ENCODE data around the gene TCAIM. TPM values are rescaled to one million over a fixed set of nuclear protein-coding genes. Genes with fewer than 3 reads are reported as not detected.

TCAIM gene
- total RNA-seq, 1 experiment from 2014 or later = 23.8 TPM

DNA sequence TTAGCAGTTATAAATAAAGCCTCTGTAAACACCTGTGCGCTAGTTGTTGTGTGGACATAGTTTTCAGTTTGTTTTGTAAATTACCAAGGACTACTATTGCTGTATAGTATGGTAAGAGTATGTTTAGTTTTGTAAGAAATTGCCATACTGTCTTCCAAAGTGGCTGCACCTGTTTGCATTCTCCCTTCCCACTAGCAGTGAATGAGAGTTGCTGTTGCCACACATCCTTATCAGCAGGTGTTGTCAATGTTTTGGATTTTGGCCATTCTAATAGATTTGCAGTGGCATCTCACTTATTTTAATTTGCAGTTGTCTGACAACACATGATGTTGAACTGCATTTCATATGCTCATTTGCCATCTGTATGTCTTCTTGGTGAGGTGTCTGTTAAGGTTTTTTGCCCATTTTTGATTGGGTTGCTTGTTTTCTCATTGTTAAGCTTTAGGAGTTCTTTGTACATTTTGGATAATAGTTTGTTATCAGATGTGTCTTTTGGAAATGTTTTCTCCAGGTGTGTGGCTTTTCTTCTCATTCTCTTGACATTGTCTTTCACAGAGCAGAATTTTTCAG is 14.9 kb downstream of the TCAIM start:
- Histone ChIP-seq H4K91ac (ENCODE audit: insufficient read length, low read depth, low read length) (no peak overlapping the region), H3K14ac (ENCODE audit: insufficient read depth, low read length) (no peak overlapping the region), H3K79me2 (ENCODE audit: insufficient read depth, low read length) (no peaks in the 10 kb centered on the region), H4K20me1 (ENCODE audit: control insufficient read depth, insufficient read depth, insufficient read length) (no peaks in the 10 kb centered on the region), H4K5ac (ENCODE audit: insufficient read length, low read depth, low read length) (no peak overlapping the region), H3K9ac (ENCODE audit: extremely low read depth, insufficient read length, low read length) (no peak overlapping the region), H3K4ac (ENCODE audit: low read depth, low read length) (no peak overlapping the region), H3T11ph (ENCODE audit: low read length) (no peak overlapping the region), H3K56ac (ENCODE audit: insufficient read length, low read depth, low read length) (no peak overlapping the region), H2BK20ac (ENCODE audit: low read depth, low read length, poor library complexity, severe bottlenecking) (no peak overlapping the region), H3K79me1 (ENCODE audit: insufficient read depth, low read depth, low read length, poor library complexity, severe bottlenecking) (peaks cover 3% of the 10 kb centered on the region), H2BK15ac (ENCODE audit: low read depth, low read length) (no peak overlapping the region), H2AK5ac (ENCODE audit: insufficient read length, low read length) (no peak overlapping the region), H4K8ac (replicated peaks; ENCODE audit: insufficient read length, low read depth, low read length) (no peak overlapping the region), H2BK5ac (ENCODE audit: insufficient read length, low read length) (no peak overlapping the region), H3K4me2 (ENCODE audit: insufficient read depth, insufficient read length, low read length) (no peak overlapping the region), H2BK120ac (ENCODE audit: low read depth, low read length, poor library complexity, severe bottlenecking) (no peak overlapping the region), H3K18ac (ENCODE audit: insufficient read length, low read depth, low read length) (no peak overlapping the region), H3K4me1 (ENCODE audit: insufficient read depth, low read length) (no peaks in the 10 kb centered on the region), H3K27ac (ENCODE audit: insufficient read length, low read depth, low read length) (no peak overlapping the region), H2AFZ (ENCODE audit: low read length) (no peak overlapping the region), H3K9me3 (ENCODE audit: control insufficient read depth, low read depth, low read length) (no peaks in the 10 kb centered on the region), H3K23me2 (ENCODE audit: insufficient read length, low read depth, low read length, poor library complexity, severe bottlenecking) (no peaks in the 10 kb centered on the region), H2BK12ac (ENCODE audit: insufficient read length, low read depth, low read length) (no peak overlapping the region), H3K23ac (ENCODE audit: insufficient read length, low read depth, low read length) (no peak overlapping the region), H3K27me3 (ENCODE audit: insufficient read depth, low read length) (no peaks in the 10 kb centered on the region)
- no peak overlapping the region for H3K27ac Mint-ChIP-seq
- WGBS (ENCODE audit: extremely low coverage, insufficient read length, low lambda C conversion rate) = no CpG with 5 or more reads among the region's 1 CpG
- TF ChIP-seq, protein P1, sequence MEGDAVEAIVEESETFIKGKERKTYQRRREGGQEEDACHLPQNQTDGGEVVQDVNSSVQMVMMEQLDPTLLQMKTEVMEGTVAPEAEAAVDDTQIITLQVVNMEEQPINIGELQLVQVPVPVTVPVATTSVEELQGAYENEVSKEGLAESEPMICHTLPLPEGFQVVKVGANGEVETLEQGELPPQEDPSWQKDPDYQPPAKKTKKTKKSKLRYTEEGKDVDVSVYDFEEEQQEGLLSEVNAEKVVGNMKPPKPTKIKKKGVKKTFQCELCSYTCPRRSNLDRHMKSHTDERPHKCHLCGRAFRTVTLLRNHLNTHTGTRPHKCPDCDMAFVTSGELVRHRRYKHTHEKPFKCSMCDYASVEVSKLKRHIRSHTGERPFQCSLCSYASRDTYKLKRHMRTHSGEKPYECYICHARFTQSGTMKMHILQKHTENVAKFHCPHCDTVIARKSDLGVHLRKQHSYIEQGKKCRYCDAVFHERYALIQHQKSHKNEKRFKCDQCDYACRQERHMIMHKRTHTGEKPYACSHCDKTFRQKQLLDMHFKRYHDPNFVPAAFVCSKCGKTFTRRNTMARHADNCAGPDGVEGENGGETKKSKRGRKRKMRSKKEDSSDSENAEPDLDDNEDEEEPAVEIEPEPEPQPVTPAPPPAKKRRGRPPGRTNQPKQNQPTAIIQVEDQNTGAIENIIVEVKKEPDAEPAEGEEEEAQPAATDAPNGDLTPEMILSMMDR (conservative IDR thresholded peaks at IDR 0.05) = no peak
- H3K9me3 Mint-ChIP-seq = no peaks in the 10 kb centered on the region
- H3K27me3 Mint-ChIP-seq (ENCODE audit: low read depth) = no peaks in the 10 kb centered on the region
- no peak overlapping the region for H3K4me3 Mint-ChIP-seq
- H3K36me3 Mint-ChIP-seq (ENCODE audit: insufficient read depth in 1 of 3, low read depth in 3 of 3) = peaks cover 3 to 17% (median 4%) of the 10 kb centered on the region in 3 experiments; a peak in 5 of 7 replicates
- H3K4me1 Mint-ChIP-seq = peaks cover 31 to 33% of the 10 kb centered on the region in 2 experiments
- DNase-seq = no peak

Data from H9 (cell line).